Ishikawa (cell line): ENCODE measurements around the gene IL2RA.

Experiments
- EP300 ChIP-seq: IDR thresholded peaks from 2 replicates; pipeline ENCODE4 v1.6.1; 2012; ENCODE audit warnings: borderline replicate concordance
- RAD21 ChIP-seq: IDR thresholded peaks from 2 replicates; pipeline ENCODE4 v1.6.1; 2012; ENCODE audit warnings: low read depth
- TEAD4 ChIP-seq: IDR thresholded peaks from 2 replicates; pipeline ENCODE4 v1.6.1; 2012

GRCh38 chr10:6053303-6053702 is 8.9 kb downstream of the IL2RA start:
- TF ChIP-seq TEAD4, result no peak
- TF ChIP-seq EP300, result no peak
- no peak for TF ChIP-seq RAD21
